ENCODE data around the gene KCNA2.

DNA sequence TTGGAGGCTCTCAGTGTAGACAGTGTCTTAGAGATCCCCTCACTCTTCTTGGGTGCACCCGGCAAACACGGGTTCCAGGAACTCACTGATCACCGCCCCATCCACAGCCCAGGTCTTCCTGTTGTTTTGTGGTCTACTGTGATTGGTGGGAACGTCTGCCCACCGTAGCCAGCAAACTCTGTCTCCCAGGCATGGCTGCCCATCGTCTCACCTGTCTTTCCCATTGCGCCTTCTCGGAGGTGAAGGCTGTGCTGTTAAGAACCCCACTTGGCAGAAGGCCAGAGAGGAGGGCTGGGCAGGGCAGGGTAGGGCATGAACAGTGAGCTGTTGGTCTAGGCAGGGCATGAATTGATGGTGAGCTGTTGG is 14.1 kb upstream of the KCNA2 start:
- TF ChIP-seq, protein P1, sequence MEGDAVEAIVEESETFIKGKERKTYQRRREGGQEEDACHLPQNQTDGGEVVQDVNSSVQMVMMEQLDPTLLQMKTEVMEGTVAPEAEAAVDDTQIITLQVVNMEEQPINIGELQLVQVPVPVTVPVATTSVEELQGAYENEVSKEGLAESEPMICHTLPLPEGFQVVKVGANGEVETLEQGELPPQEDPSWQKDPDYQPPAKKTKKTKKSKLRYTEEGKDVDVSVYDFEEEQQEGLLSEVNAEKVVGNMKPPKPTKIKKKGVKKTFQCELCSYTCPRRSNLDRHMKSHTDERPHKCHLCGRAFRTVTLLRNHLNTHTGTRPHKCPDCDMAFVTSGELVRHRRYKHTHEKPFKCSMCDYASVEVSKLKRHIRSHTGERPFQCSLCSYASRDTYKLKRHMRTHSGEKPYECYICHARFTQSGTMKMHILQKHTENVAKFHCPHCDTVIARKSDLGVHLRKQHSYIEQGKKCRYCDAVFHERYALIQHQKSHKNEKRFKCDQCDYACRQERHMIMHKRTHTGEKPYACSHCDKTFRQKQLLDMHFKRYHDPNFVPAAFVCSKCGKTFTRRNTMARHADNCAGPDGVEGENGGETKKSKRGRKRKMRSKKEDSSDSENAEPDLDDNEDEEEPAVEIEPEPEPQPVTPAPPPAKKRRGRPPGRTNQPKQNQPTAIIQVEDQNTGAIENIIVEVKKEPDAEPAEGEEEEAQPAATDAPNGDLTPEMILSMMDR (IDR thresholded peaks at IDR 0.05) = no peak
- TF ChIP-seq POLR2A (IDR thresholded peaks at IDR 0.05; ENCODE audit: low read depth) = no peak
- TF ChIP-seq POLR2AphosphoS5 (IDR thresholded peaks at IDR 0.05) = no peak

Data from esophagus muscularis mucosa (tissue), 3 donors.